Upper lobe of left lung (tissue), 6 donors: ENCODE data around the gene ODAD2. TPM values are rescaled to one million over a fixed set of nuclear protein-coding genes. Genes with fewer than 3 reads are reported as not detected.
"Not testable (repeated sequence)": the region's sequence is repeated elsewhere in the genome, so short reads cannot be mapped to it uniquely, and the experiment has no call there.

ENCODE experiments used
- ATAC-seq, 2 donors: fragments of 200-7000 bp; cut with Tn5 transposase; one replicate each; pipeline ENCODE4 v1.9.1; 2022; ENCODE audit warnings: mild to moderate bottlenecking in 2 of 2, moderate library complexity in 2 of 2; ENCODE audit not compliant: low FRiP score in 2 of 2
- DNase-seq, 2 donors: peaks; one replicate each; pipeline ENCODE4 v3.0.0-alpha.2; 2019 to 2020
- H3K27ac ChIP-seq, 4 donors: fragments of 200-600 bp; sonication (generic); one replicate each; pipeline ENCODE4 v1.5.1; 2016 to 2019
- H3K27me3 ChIP-seq, 4 donors: fragments of 200-600 bp; sonication (generic); one replicate each; pipeline ENCODE4 v1.5.1; 2017 to 2019
- H3K36me3 ChIP-seq, 4 donors: fragments of 200-600 bp; sonication (generic); one replicate each; pipeline ENCODE4 v1.5.1; 2016 to 2019
- H3K4me1 ChIP-seq, 4 donors: fragments of 200-600 bp; sonication (generic); one replicate each; pipeline ENCODE4 v1.5.1; 2018 to 2019
- H3K4me3 ChIP-seq, 4 donors: fragments of 200-600 bp; sonication (generic); one replicate each; pipeline ENCODE4 v1.5.1; 2017 to 2019; ENCODE audit warnings: mild to moderate bottlenecking in 2 of 4, moderate library complexity in 1 of 4
- H3K9me3 ChIP-seq, 4 donors: fragments of 200-600 bp; sonication (generic); one replicate each; pipeline ENCODE4 v1.5.1; 2018 to 2019
- EP300 ChIP-seq, 4 donors: sonication (generic); formaldehyde crosslinking; IDR thresholded peaks; one replicate each; pipeline ENCODE4 v1.5.1; 2017; ENCODE audit warnings: antibody characterized with exemption in 4 of 4, control low read depth in 2 of 4
- POLR2A ChIP-seq, 4 donors: fragments of 450-650 bp; IDR thresholded peaks; one replicate each; pipeline ENCODE4 v1.5.1; 2016 to 2017; ENCODE audit warnings: antibody characterized with exemption in 4 of 4, mild to moderate bottlenecking in 2 of 4
- POLR2AphosphoS5 ChIP-seq, 2 donors: sonication (generic); formaldehyde crosslinking; IDR thresholded peaks; one replicate each; pipeline ENCODE4 v1.5.1; 2017; ENCODE audit warnings: antibody characterized with exemption in 2 of 2
- WGBS, 2 donors: methylation state at CpG; one replicate each; pipeline ENCODE4 v1.1.5; 2017 to 2018; 5-methylcytosine and 5-hydroxymethylcytosine counted together
- total RNA-seq, 6 donors: library from RNA; depleted of rRNA in 4 of 6; stranded (reverse); fragments of >200 nt in 4 of 6; gene quantifications; one replicate each; pipeline versions ENCODE4 v1.1.0 to v1.2.1, GENCODE V29; 2016 to 2021
- TF ChIP-seq, protein P1 (sequence below), 6 experiments: fragments of 450-650 bp in 4 of 6; fragments of 200-600 bp in 2 of 6; sonication (generic) in 2 of 6; IDR thresholded peaks; one replicate each; pipeline ENCODE4 v1.5.1; 2016 to 2019; ENCODE audit warnings: antibody characterized with exemption in 6 of 6
- donor health status: DM: no; HTN: no; CAD: no; lungs with moderate emphysema.
- donor health status: DM: no; HTN: yes; CAD: no; lungs with severe emphysema.

The ODAD2 gene
- total RNA-seq, 6 donors from 2014 or later, result 0.43 to 19.3 (median 3.5) TPM

DNA sequence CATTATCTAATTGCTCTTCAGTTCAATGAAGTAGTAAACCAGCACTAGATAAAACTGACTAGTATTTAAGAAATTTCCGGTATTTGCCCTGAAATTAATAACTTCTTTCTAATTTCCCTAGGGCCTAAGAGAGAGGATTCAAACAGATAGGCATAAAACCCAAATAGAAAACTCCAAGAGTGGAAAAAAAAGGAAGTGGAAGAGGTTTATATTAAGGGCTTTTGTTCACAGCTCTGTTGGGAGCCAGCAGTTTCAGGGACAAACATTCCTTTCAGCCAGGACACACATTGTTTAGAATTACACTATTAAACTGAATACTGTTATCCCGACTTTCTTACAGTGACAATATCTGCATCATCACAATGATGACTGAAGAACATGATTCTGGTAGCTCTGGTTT, 3.6 kb downstream of the ODAD2 start:
- 75 to 78% methylated on average over 2 of the region's 2 CpGs for WGBS, 2 donors

GRCh38 chr10:27989357-27989756, 9.5 kb downstream of the ODAD2 start:
- H3K27ac ChIP-seq, H3K36me3 ChIP-seq, ATAC-seq, H3K9me3 ChIP-seq, H3K4me3 ChIP-seq, H3K4me1 ChIP-seq, H3K27me3 ChIP-seq, DNase-seq: not testable (repeated sequence)
- 71 to 73% methylated on average over 2 of the region's 2 CpGs for WGBS, 2 donors

More for the DNA sequence above, 3.6 kb downstream of the ODAD2 start:
- Histone ChIP-seq H3K27ac (no peak overlapping the region), H3K36me3 (no peaks in the 10 kb centered on the region), H3K4me3 (no peak overlapping the region), H3K9me3 (no peaks in the 10 kb centered on the region), H3K4me1 (peaks cover 0 to 13% (median 8%) of the 10 kb centered on the region in 4 donors), H3K27me3 (no peaks in the 10 kb centered on the region)
- DNase-seq, result no peak
- no peak for ATAC-seq
- TF ChIP-seq POLR2AphosphoS5 (IDR thresholded peaks at IDR 0.05) (no peak), EP300 (IDR thresholded peaks at IDR 0.05) (no peak), POLR2A (IDR thresholded peaks at IDR 0.05) (no peak)
- TF ChIP-seq, protein P1, sequence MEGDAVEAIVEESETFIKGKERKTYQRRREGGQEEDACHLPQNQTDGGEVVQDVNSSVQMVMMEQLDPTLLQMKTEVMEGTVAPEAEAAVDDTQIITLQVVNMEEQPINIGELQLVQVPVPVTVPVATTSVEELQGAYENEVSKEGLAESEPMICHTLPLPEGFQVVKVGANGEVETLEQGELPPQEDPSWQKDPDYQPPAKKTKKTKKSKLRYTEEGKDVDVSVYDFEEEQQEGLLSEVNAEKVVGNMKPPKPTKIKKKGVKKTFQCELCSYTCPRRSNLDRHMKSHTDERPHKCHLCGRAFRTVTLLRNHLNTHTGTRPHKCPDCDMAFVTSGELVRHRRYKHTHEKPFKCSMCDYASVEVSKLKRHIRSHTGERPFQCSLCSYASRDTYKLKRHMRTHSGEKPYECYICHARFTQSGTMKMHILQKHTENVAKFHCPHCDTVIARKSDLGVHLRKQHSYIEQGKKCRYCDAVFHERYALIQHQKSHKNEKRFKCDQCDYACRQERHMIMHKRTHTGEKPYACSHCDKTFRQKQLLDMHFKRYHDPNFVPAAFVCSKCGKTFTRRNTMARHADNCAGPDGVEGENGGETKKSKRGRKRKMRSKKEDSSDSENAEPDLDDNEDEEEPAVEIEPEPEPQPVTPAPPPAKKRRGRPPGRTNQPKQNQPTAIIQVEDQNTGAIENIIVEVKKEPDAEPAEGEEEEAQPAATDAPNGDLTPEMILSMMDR (IDR thresholded peaks at IDR 0.05), result no peak

DNA sequence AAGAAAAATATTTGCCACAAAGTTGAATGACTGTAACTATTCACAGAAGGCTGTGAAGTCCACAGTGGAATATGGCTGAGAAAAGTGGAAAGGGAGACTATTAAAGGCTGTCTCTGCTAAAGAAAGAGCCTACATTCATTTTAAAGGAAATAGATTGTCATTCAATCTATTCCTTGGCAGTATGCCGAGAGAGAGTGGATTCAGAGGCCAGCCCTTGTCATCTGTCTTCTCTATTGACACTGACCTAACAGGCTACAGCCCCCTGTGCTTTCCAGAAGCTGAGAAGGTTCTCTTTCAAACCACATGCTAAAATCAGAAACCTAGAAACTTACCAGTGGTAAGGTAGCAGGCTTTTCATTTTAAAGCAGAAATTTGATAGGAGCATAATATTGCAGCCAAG, 12.1 kb downstream of the ODAD2 start:
- H3K9me3 ChIP-seq, result no peaks in the 10 kb centered on the region
- H3K4me1 ChIP-seq, result no peaks in the 10 kb centered on the region

DNA sequence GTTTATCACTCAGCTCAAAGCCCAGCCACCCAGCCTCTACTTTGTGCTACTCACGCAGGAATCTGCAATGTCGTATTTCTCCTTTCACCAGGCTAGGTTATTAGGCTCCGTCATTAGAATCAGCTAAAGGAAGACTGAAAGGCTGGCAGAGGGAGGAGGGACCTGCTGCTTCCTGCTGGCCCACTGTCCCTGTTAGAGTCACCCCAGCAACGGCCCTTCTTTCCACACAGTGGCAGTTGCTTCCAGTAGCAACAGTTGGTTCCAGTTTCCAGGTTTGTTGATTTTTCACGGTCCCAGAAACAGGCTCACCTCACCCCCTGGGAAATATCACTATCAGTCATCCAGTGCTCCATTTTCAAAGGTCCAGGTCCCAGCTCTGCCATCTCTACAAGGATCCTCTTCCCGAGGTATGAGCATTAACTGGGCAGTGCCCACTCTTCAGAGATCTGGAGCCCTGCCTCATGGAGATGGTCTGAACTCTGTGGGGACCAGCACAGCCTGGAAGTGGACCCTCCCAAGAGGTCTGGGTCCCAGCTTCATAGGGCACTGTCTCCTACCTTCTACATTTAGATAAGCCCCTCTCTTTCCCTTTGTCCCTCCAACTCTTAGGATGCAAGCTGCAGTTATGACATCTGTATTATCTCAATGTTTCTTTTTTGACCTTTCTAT, 15.9 kb downstream of the ODAD2 start:
- Histone ChIP-seq H3K4me1 (no peaks in the 10 kb centered on the region), H3K9me3 (no peaks in the 10 kb centered on the region), H3K27me3 (no peaks in the 10 kb centered on the region), H3K36me3 (no peaks in the 10 kb centered on the region), H3K27ac (no peak overlapping the region), H3K4me3 (no peak overlapping the region)
- ATAC-seq (peak in 1 of 2 donors; percentile 53), DNase-seq (no peak)
- TF ChIP-seq POLR2A (IDR thresholded peaks at IDR 0.05) (no peak), EP300 (IDR thresholded peaks at IDR 0.05) (no peak), POLR2AphosphoS5 (IDR thresholded peaks at IDR 0.05) (no peak)
- TF ChIP-seq, protein P1 (IDR thresholded peaks at IDR 0.05), result no peak
- 73 to 78% methylated on average over 4 to 6 of the region's 6 CpGs for WGBS, 2 donors

More for the DNA sequence above, 12.1 kb downstream of the ODAD2 start:
- TF ChIP-seq EP300 (IDR thresholded peaks at IDR 0.05) (no peak), POLR2AphosphoS5 (IDR thresholded peaks at IDR 0.05) (no peak), POLR2A (IDR thresholded peaks at IDR 0.05) (no peak)
- TF ChIP-seq, protein P1 (IDR thresholded peaks at IDR 0.05), result no peak
- Histone ChIP-seq H3K36me3 (no peaks in the 10 kb centered on the region), H3K27me3 (no peaks in the 10 kb centered on the region), H3K27ac (no peak overlapping the region), H3K4me3 (no peak overlapping the region)
- 53 to 54% methylated on average over 1 of the region's 1 CpG for WGBS, 2 donors
- no peak for ATAC-seq
- DNase-seq, result no peak

DNA sequence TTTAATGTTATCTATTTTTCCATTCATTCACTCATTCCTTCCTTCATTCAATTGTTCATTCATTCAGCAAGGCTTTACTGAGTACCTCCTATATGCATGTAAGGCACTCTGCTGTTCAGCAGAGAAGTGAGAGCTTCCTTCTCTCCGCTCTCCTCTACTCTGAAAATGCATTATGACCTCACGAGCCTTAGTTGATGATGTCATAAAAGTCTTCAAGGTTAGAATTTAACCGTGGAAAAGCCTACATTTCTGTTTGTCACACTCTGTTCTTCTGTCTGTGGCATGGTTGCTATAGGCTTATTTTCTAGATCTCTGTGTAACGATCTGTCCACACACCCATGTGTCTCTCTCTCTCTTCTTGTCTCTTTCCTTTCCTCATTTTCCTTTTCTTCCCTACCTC, 17.1 kb downstream of the ODAD2 start:
- ATAC-seq (no peak), DNase-seq (no peak)
- Histone ChIP-seq H3K9me3 (no peaks in the 10 kb centered on the region), H3K4me3 (no peak overlapping the region), H3K4me1 (no peaks in the 10 kb centered on the region), H3K36me3 (no peaks in the 10 kb centered on the region), H3K27ac (no peak overlapping the region), H3K27me3 (no peaks in the 10 kb centered on the region)
- WGBS, 2 donors, result 85 to 88% methylated on average over 4 of the region's 4 CpGs
- no peak for TF ChIP-seq POLR2AphosphoS5 (IDR thresholded peaks at IDR 0.05)
- no peak for TF ChIP-seq POLR2A (IDR thresholded peaks at IDR 0.05)
- no peak for TF ChIP-seq EP300 (IDR thresholded peaks at IDR 0.05)
- TF ChIP-seq, protein P1 (IDR thresholded peaks at IDR 0.05), result no peak

DNA sequence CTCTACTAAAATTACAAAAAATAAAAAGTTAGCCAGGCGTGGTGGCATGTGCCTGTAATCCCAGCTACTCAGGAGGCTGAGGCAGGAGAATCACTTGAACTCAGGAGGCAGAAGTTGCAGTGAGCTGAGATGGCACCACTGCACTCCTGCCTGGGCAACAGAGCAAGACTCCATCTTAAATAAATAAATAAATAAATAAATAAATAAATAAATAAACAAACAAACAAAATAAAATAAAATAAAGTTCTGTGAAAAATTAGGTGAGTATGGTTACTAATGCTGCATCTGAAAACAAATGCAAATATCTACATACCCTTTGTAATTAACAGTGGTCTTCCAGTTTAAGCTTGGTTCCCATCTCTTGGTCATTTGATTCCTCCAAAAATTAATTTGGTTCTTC, 28.1 kb downstream of the ODAD2 start:
- H3K4me1 ChIP-seq, H3K4me3 ChIP-seq, H3K36me3 ChIP-seq, ATAC-seq, H3K9me3 ChIP-seq, DNase-seq, H3K27me3 ChIP-seq, H3K27ac ChIP-seq: not testable (repeated sequence)
- 67 to 80% methylated on average over 1 of the region's 1 CpG for WGBS, 2 donors

DNA sequence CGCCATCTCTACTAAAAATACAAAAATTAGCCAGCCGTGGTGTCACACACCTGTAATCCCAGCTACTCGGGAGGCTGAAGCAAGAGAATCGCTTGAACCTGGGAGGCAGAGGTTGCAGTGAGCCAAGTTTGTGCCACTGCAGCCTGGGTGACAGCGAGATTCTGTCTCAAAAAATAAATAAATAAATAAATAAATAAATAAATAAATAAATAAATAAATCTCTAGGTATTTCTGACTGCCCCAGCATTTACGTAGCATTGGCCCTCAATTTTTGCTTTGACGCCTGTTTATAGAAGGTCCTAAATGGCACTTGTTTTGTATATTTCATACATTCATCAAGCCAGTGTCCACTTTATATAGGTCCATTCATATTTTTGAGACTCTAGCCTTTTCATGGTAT, 28.9 kb downstream of the ODAD2 start:
- WGBS, 2 donors, result 85 to 93% methylated on average over 7 of the region's 7 CpGs
- H3K27me3 ChIP-seq, H3K9me3 ChIP-seq, H3K4me3 ChIP-seq, H3K27ac ChIP-seq, H3K36me3 ChIP-seq, DNase-seq, H3K4me1 ChIP-seq, ATAC-seq: not testable (repeated sequence)
